PC-3 (cell line): ENCODE results near the gene LGALSL. TPM values are rescaled to one million over a fixed set of nuclear protein-coding genes. Genes with fewer than 3 reads are reported as not detected.

Source experiments
- ATAC-seq: fragments of 200-7000 bp; cut with Tn5 transposase; 2 replicates; pipeline ENCODE4 v1.9.1; 2020; ENCODE audit warnings: mild to moderate bottlenecking, moderate library complexity
- BruUV-seq: library from RNA; stranded (reverse); fragments of 400-500 nt; replicated peaks from 2 replicates; lab custom pipeline; 2021; lab: Mats Ljungman, UMichigan
- CTCF ChIA-PET: fragments of 300-600 bp; sonication (Branson Sonifier 250); formaldehyde crosslinking; loops from one replicate; lab custom pipeline; 2022; ENCODE audit warnings: antibody characterized with exemption; lab: Charles Lee
- POLR2A ChIA-PET: fragments of 300-600 bp; sonication (Branson Sonifier 250); formaldehyde crosslinking; loops from one replicate; lab custom pipeline; 2022; ENCODE audit warnings: antibody characterized with exemption; ENCODE audit not compliant: unreplicated experiment; lab: Charles Lee
- DNase-seq: peaks from one replicate; pipeline ENCODE4 v3.0.0-alpha.2; 2015
- H2AFZ ChIP-seq: fragments of 300-600 bp; sonication (generic); 2 replicates; pipeline ENCODE4 v1.6.0; 2016; ENCODE audit warnings: antibody characterized with exemption, low read length
- H3F3A ChIP-seq: fragments of 300-600 bp; sonication (generic); one replicate; pipeline ENCODE4 v1.6.0; 2017; ENCODE audit warnings: antibody characterized with exemption, low read length, control low read depth, mild to moderate bottlenecking; ENCODE audit not compliant: unreplicated experiment
- H3K27ac ChIP-seq: fragments of 300-600 bp; sonication (generic); 2 replicates; pipeline ENCODE4 v1.5.1; 2016; ENCODE audit warnings: mild to moderate bottlenecking, low read length
- H3K27me3 ChIP-seq: fragments of 300-600 bp; sonication (generic); 2 replicates; pipeline ENCODE4 v1.6.1; 2016; ENCODE audit warnings: low read length, mixed read lengths
- H3K36me3 ChIP-seq: fragments of 300-600 bp; sonication (generic); 2 replicates; pipeline ENCODE4 v1.6.1; 2016; ENCODE audit warnings: low read depth, mixed run types, low read length, mixed read lengths
- H3K4me1 ChIP-seq: fragments of 300-600 bp; sonication (generic); 2 replicates; pipeline ENCODE4 v1.5.1; 2016; ENCODE audit warnings: low read length; ENCODE audit not compliant: insufficient read depth
- H3K4me2 ChIP-seq: fragments of 300-600 bp; sonication (generic); 2 replicates; pipeline ENCODE4 v1.6.0; 2016; ENCODE audit warnings: low read length
- H3K4me3 ChIP-seq: fragments of 300-600 bp; sonication (generic); 2 replicates; pipeline ENCODE4 v1.5.1; 2016; ENCODE audit warnings: mild to moderate bottlenecking, low read length, mixed read lengths
- H3K79me2 ChIP-seq: fragments of 300-600 bp; sonication (generic); 2 replicates; pipeline ENCODE4 v1.6.1; 2017; ENCODE audit warnings: low read length, mixed read lengths
- H3K9ac ChIP-seq: fragments of 300-600 bp; sonication (generic); 2 replicates; pipeline ENCODE4 v1.6.0; 2016; ENCODE audit warnings: mild to moderate bottlenecking, low read length
- H3K9me2 ChIP-seq: fragments of 300-600 bp; sonication (generic); replicated peaks from 2 replicates; pipeline ENCODE4 v1.6.1; 2016; ENCODE audit warnings: mixed run types, low read length, mixed read lengths
- H3K9me3 ChIP-seq: fragments of 300-600 bp; sonication (generic); 2 replicates; pipeline ENCODE4 v1.6.1; 2016; ENCODE audit warnings: low read length, mixed read lengths
- H4K20me1 ChIP-seq: fragments of 300-600 bp; sonication (generic); 2 replicates; pipeline ENCODE4 v1.6.1; 2016; ENCODE audit warnings: low read length, mixed read lengths
- EZH2 ChIP-seq: fragments of 300-600 bp; sonication (generic); IDR thresholded peaks from one replicate; pipeline ENCODE4 v1.6.1; 2017; ENCODE audit warnings: antibody characterized with exemption, mild to moderate bottlenecking, low read length; ENCODE audit not compliant: unreplicated experiment
- EZH2phosphoT487 ChIP-seq: fragments of 300-600 bp; sonication (generic); IDR thresholded peaks from 2 replicates; pipeline ENCODE4 v1.6.1; 2018; ENCODE audit warnings: mild to moderate bottlenecking, antibody characterized with exemption, low read length, borderline replicate concordance
- intact Hi-C: fragments of 100-400 bp; cut with micrococcal nuclease; formaldehyde crosslinking; loops from 2 replicates; pipeline ENCODE4 v1.9.0; 2023
- total RNA-seq: library from RNA; depleted of rRNA; stranded (reverse); fragments of >200 nt; gene quantifications from 2 replicates; pipeline ENCODE4 v1.2.3, GENCODE V29; 2014
- TF ChIP-seq, protein P1 (sequence below): fragments of 300-600 bp; sonication (generic); conservative IDR thresholded peaks from 2 replicates; pipeline ENCODE4 v1.5.1; 2017; ENCODE audit warnings: antibody characterized with exemption, low read depth, mild to moderate bottlenecking, low read length

Gene LGALSL
- total RNA-seq, 1 experiment from 2014 or later, result 16.0 TPM

GRCh38 chr2:64485961-64486360 lies 32.0 kb downstream of the LGALSL start:
- Histone ChIP-seq H3K9ac (no peak overlapping the region), H4K20me1 (no peaks in the 10 kb centered on the region), H3K36me3 (no peaks in the 10 kb centered on the region), H3F3A (no peaks in the 10 kb centered on the region), H3K27ac (no peak overlapping the region), H3K9me2 (no peaks in the 10 kb centered on the region), H3K9me3 (no peaks in the 10 kb centered on the region), H3K27me3 (no peaks in the 10 kb centered on the region), H3K4me3 (no peak overlapping the region), H3K79me2 (no peaks in the 10 kb centered on the region), H3K4me1 (peaks cover 21% of the 10 kb centered on the region), H2AFZ (no peak overlapping the region), H3K4me2 (0 out of 2 replicates have a peak overlapping the region, but pooled peaks have one; percentile 14)
- no TSS peak for BruUV-seq
- DNase-seq (peak; percentile 26), ATAC-seq (no peak; the same call in 1 of the 2 replicates)
- ChIA-PET CTCF (interaction anchor here (0.6 to 1.2 kb wide), 2 partner anchors 101 to 155 kb away, joined by 3 to 7 read pairs; no protein-coding TSS in a partner anchor), POLR2A (interaction anchor here (1.0 kb wide), 1 partner anchor 282 kb away, joined by 8 read pairs; no protein-coding TSS in a partner anchor)
- intact Hi-C loops, result loop anchor here (5.0 kb wide), 1 partner anchor 439 kb away; no protein-coding TSS in a partner anchor
- no peak for TF ChIP-seq EZH2phosphoT487
- TF ChIP-seq EZH2, result no peak
- TF ChIP-seq, protein P1, sequence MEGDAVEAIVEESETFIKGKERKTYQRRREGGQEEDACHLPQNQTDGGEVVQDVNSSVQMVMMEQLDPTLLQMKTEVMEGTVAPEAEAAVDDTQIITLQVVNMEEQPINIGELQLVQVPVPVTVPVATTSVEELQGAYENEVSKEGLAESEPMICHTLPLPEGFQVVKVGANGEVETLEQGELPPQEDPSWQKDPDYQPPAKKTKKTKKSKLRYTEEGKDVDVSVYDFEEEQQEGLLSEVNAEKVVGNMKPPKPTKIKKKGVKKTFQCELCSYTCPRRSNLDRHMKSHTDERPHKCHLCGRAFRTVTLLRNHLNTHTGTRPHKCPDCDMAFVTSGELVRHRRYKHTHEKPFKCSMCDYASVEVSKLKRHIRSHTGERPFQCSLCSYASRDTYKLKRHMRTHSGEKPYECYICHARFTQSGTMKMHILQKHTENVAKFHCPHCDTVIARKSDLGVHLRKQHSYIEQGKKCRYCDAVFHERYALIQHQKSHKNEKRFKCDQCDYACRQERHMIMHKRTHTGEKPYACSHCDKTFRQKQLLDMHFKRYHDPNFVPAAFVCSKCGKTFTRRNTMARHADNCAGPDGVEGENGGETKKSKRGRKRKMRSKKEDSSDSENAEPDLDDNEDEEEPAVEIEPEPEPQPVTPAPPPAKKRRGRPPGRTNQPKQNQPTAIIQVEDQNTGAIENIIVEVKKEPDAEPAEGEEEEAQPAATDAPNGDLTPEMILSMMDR, result no peak

DNA sequence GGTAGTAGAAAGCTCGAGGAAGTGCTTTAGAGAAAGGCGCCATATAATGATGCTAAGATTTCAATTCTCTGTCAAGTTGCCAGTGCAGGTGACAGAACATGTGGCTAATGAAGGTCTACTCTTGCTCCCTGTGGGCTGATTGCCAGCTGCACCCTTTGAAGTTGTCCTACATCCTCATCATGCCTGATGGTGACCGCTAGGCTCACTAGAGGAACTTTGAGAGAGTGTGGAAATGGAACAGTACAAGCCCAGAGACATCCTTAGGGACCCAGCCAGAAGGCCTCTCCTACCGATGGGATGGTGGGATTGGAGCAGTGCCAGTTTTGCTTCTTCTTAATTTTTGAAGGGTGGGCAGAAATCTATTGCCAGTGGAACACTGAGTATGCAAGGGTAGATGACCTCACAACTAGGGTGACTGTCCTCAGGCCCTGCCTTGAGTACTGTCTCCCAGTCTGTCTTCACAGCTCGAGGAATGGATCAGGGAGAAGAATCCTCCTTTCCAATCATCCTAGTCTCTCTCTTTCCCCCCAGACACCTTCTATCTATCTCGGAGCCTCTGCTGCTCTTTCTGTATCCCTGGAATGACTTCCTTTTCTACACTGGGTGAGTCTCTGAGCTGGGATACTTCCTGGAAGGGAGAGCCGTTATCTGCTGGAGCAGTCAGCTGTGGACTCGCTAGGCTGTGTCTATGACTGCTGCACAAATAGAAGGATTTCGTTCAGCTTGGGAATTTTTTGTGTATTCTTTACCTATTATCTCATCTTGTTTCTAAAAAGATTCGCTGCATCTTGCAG lies 33.5 kb downstream of the LGALSL start:
- ChIA-PET POLR2A (interaction anchor here (0.5 to 0.7 kb wide), 3 partner anchors 74 to 896 kb away, joined by 3 to 6 read pairs (median 6); no protein-coding TSS in a partner anchor), CTCF (interaction anchor here (0.6 to 1.6 kb wide), 3 partner anchors 75 to 159 kb away, joined by 3 to 15 read pairs (median 5); no protein-coding TSS in a partner anchor)
- H3K79me2 ChIP-seq, result no peaks in the 10 kb centered on the region
- no peaks in the 10 kb centered on the region for H3K36me3 ChIP-seq
- H2AFZ ChIP-seq, result no peak overlapping the region
- H3K27me3 ChIP-seq, result no peaks in the 10 kb centered on the region
- TF ChIP-seq EZH2 (no peak), EZH2phosphoT487 (no peak)
- TF ChIP-seq, protein P1, result no peak
- no peaks in the 10 kb centered on the region for H3K9me2 ChIP-seq
- no peak overlapping the region for H3K9ac ChIP-seq
- no peak for DNase-seq
- no peak overlapping the region for H3K27ac ChIP-seq
- H3F3A ChIP-seq, result no peaks in the 10 kb centered on the region
- no peaks in the 10 kb centered on the region for H3K9me3 ChIP-seq
- H3K4me1 ChIP-seq, result peaks cover 19% of the 10 kb centered on the region
- no peaks in the 10 kb centered on the region for H4K20me1 ChIP-seq
- intact Hi-C loops, result loop anchor here (1.0 to 5.0 kb wide), 2 partner anchors 156 to 440 kb away; no protein-coding TSS in a partner anchor
- no peak overlapping the region for H3K4me3 ChIP-seq
- peak; percentile 5; the same call in 1 of the 2 replicates for ATAC-seq
- H3K4me2 ChIP-seq, result no peak overlapping the region
- no TSS peak for BruUV-seq
